Measurements from ENCODE around the gene XRCC1. TPM values are rescaled to one million over a fixed set of nuclear protein-coding genes. Genes with fewer than 3 reads are reported as not detected.
A peak's percentile ranks its signal among the peaks of the same experiment; 100 is the strongest.

The XRCC1 gene
- polyA plus RNA-seq, 3 donors: 13.1 to 23.0 (median 19.3) TPM

DNA sequence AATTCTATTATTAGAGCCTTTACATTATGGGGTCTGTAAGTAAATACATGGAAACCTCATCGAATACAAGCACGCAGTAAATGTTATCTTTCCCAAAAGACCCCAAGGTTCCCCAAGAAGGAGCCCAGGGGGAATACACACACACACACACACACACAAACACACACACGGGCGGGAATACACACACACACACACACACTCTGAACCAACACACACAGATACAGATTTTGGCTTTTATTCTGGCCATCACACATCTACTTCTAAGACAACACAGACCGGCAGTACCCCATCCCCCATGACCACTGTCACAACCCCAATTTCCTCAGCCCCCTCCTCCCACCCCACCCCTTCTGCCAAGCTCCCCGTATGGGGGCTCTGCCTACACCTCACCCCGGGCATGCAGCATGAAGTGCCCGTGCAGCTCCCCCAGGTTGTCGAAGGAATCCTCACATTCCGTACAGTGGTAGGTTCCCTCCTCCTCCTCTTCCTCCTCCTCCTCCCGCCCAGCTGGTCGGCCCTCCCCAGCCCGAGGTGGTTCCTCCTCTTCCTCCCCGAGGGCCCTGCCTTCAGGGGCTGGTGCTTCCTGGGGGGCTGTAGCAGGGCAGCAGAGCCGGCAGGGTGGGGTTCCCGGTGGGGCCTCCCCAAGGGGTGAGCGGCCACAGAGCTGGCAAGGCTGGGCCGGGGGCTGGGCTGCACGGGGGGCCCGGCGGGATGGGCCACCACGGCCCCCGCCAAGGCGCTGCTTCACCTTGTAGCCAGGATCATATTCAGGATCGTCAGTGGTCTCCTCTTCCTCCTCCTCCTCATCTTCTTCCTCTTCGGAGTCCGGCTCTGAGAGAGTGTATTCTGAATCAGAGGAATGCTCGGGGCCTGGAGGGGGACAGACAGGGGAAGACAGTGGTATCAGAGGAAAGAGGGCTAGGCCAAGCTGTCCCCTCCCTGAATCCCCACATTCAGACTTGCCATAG is 32.2 kb upstream of the XRCC1 start:
- intact Hi-C loops (cut with micrococcal nuclease): no loop called here
- H3K27ac Mint-ChIP-seq: peak overlapping the region in 2 of 7 donors; percentile 0 to 50
- WGBS (ENCODE audit: insufficient coverage): 51% methylated on average over 11 of the region's 28 CpGs

More for the DNA sequence above, 32.2 kb upstream of the XRCC1 start:
- peak overlapping the region; percentile 83 for H2AFZ ChIP-seq (ENCODE audit: insufficient read depth, low read depth, low read length, poor library complexity, severe bottlenecking)
- peaks cover 19 to 25% of the 10 kb centered on the region in 2 donors for H3K36me3 Mint-ChIP-seq
- H4K20me1 ChIP-seq (ENCODE audit: insufficient read depth, low read length): no peaks in the 10 kb centered on the region
- H3K27ac ChIP-seq (ENCODE audit: low read depth in 1 of 2, low read length in 2 of 2): peak overlapping the region in 1 of 2 donors; percentile 32
- H3K9ac ChIP-seq (ENCODE audit: insufficient read depth, low read length, poor library complexity, severe bottlenecking): peak overlapping the region; percentile 59
- H3K27me3 ChIP-seq (ENCODE audit: control insufficient read depth in 2 of 2, insufficient read depth in 2 of 2, low read length in 2 of 2): no peaks in the 10 kb centered on the region
- H3K4me1 ChIP-seq (ENCODE audit: control insufficient read depth in 1 of 2, insufficient read depth in 2 of 2, low read length in 2 of 2): peaks cover 6 to 11% of the 10 kb centered on the region in 2 donors
- peak overlapping the region; percentile 12 to 59 for H3K4me3 Mint-ChIP-seq
- peaks cover 0 to 3% (median 0%) of the 10 kb centered on the region in 7 donors for H3K9me3 Mint-ChIP-seq
- peaks cover 9% of the 10 kb centered on the region for H3K4me1 Mint-ChIP-seq
- H3K27me3 Mint-ChIP-seq (ENCODE audit: low read depth in 3 of 3): peaks cover 0 to 2% (median 0%) of the 10 kb centered on the region in 3 donors
- H3K79me2 ChIP-seq (ENCODE audit: insufficient read depth, low read length): no peaks in the 10 kb centered on the region
- no peaks in the 10 kb centered on the region for H3K9me3 ChIP-seq (replicated peaks in 1 of 2; ENCODE audit: control insufficient read depth in 1 of 2, insufficient read depth in 1 of 2, low read length in 2 of 2)
- DNase-seq: no peak
- TF ChIP-seq, protein P1, sequence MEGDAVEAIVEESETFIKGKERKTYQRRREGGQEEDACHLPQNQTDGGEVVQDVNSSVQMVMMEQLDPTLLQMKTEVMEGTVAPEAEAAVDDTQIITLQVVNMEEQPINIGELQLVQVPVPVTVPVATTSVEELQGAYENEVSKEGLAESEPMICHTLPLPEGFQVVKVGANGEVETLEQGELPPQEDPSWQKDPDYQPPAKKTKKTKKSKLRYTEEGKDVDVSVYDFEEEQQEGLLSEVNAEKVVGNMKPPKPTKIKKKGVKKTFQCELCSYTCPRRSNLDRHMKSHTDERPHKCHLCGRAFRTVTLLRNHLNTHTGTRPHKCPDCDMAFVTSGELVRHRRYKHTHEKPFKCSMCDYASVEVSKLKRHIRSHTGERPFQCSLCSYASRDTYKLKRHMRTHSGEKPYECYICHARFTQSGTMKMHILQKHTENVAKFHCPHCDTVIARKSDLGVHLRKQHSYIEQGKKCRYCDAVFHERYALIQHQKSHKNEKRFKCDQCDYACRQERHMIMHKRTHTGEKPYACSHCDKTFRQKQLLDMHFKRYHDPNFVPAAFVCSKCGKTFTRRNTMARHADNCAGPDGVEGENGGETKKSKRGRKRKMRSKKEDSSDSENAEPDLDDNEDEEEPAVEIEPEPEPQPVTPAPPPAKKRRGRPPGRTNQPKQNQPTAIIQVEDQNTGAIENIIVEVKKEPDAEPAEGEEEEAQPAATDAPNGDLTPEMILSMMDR (IDR thresholded peaks at IDR 0.05): no peak
- H3K4me2 ChIP-seq (replicated peaks; ENCODE audit: extremely low read depth, low read length, poor library complexity, severe bottlenecking): peak overlapping the region; percentile 75
- peak overlapping the region in 2 of 3 experiments; percentile 29 to 69 for H3K4me3 ChIP-seq (replicated peaks in 1 of 3; ENCODE audit: low read depth in 2 of 3, low read length in 3 of 3)
- peaks cover 0 to 6% of the 10 kb centered on the region in 2 donors for H3K36me3 ChIP-seq (replicated peaks in 1 of 2; ENCODE audit: control insufficient read depth in 1 of 2, insufficient read depth in 2 of 2, low read length in 2 of 2)

Data from CD14-positive monocyte (primary cell).